A673 (cell line): ENCODE data around the gene CRACR2A.

ENCODE experiments used
- CTCF ChIP-seq: fragments of 300-800, 200-600 bp; sonication (generic); conservative IDR thresholded peaks from 2 replicates; pipeline ENCODE4 v1.5.1; 2017; ENCODE audit warnings: low read depth, mild to moderate bottlenecking, antibody characterized with exemption, low read length, moderate library complexity, mixed read lengths
- EZH2 ChIP-seq: fragments of 200-600 bp; sonication (generic); IDR thresholded peaks from 2 replicates; pipeline ENCODE4 v1.6.1; 2017; ENCODE audit warnings: borderline replicate concordance, low read depth, mild to moderate bottlenecking, mixed read lengths, antibody characterized with exemption, low read length; ENCODE audit not compliant: poor library complexity, severe bottlenecking

GRCh38 chr12:3572560-3572959 lies 180.3 kb downstream of the CRACR2A start:
- TF ChIP-seq CTCF, result no peak
- no peak for TF ChIP-seq EZH2
